Adrenal gland (tissue), 12 donors: ENCODE data around the gene TREML4. TPM values are rescaled to one million over a fixed set of nuclear protein-coding genes. Genes with fewer than 3 reads are reported as not detected.

Experiments
- DNase-seq, 7 donors: peaks; one replicate each; pipeline ENCODE4 v3.0.0-alpha.2; 2019 to 2020
- H3K27ac ChIP-seq, 5 donors: fragments of 200-600 bp; sonication (generic) in 4 of 5; 1 replicate in 3 of 5; 2 replicates in 2 of 5; pipeline versions ENCODE4 v1.5.1 to v1.8.0; 2016 to 2020; ENCODE audit warnings: mild to moderate bottlenecking in 1 of 5
- H3K27me3 ChIP-seq: fragments of 200-600 bp; 2 replicates; pipeline ENCODE4 v1.8.0; 2021
- H3K36me3 ChIP-seq, 2 donors: fragments of 200-600 bp; replicated peaks in 1 of 2; 1 replicate in 1 of 2; 2 replicates in 1 of 2; pipeline versions ENCODE4 v1.5.1 to v1.8.0; 2018 to 2022
- H3K4me1 ChIP-seq, 2 donors: fragments of 200-600 bp; replicated peaks in 1 of 2; 1 replicate in 1 of 2; 2 replicates in 1 of 2; pipeline versions ENCODE4 v1.5.1 to v1.8.0; 2018 to 2021
- H3K4me3 ChIP-seq, 4 donors: fragments of 200-600 bp; sonication (generic) in 3 of 4; one replicate each; pipeline ENCODE4 v1.5.1; 2016 to 2018
- H3K9me3 ChIP-seq, 3 donors: fragments of 200-600 bp; sonication (generic) in 1 of 3; replicated peaks in 1 of 3; 1 replicate in 2 of 3; 2 replicates in 1 of 3; pipeline versions ENCODE4 v1.5.1 to v1.8.0; 2016 to 2021
- POLR2A ChIP-seq, 2 donors: fragments of 450-650 bp; IDR thresholded peaks; one replicate each; pipeline ENCODE4 v1.6.1; 2017; ENCODE audit warnings: antibody characterized with exemption in 2 of 2, mild to moderate bottlenecking in 2 of 2, moderate library complexity in 1 of 2
- WGBS, 4 donors: extraction: QIAGEN DNeasy Blood & Tissue Kit in 2 of 4; methylation state at CpG; one replicate each; pipeline versions ENCODE4 v1.1.5 to v1.1.7; 2013 to 2017; 5-methylcytosine and 5-hydroxymethylcytosine counted together
- intact Hi-C, 2 donors: fragments of 100-400 bp; cut with DNase I; formaldehyde crosslinking; loops; one replicate each; pipeline versions ENCODE4 v1.14.1 to v1.15.0; 2022 to 2023
- polyA plus RNA-seq, 3 donors: library from polyadenylated mRNA; stranded (reverse); fragments of 200-250 nt in 2 of 3; fragments of 350-450 nt in 1 of 3; fragmentation: Illumina TruSeq in 1 of 3; extraction: RNeasy Lipid Tissue Mini Kit (QIAGEN cat#74804) in 1 of 3; gene quantifications; one replicate each; pipeline ENCODE4 v1.2.3, GENCODE V29; 2013 to 2014
- total RNA-seq, 9 donors: library from RNA; depleted of rRNA in 4 of 9; stranded (reverse); fragments of >200 nt in 4 of 9; fragments of 120-200 nt in 1 of 9; fragmentation: NEBNext Ultra II Directional in 1 of 9; extraction: Animal tissue kit (Norgen Biotek cat#: 25700) in 1 of 9; gene quantifications; one replicate each; pipeline versions ENCODE4 v1.1.0 to v1.2.4, GENCODE V29; 2013 to 2023
- TF ChIP-seq, protein P1 (sequence below), 6 experiments: fragments of 450-650 bp in 4 of 6; fragments of 200-600 bp in 2 of 6; sonication (generic) in 1 of 6; IDR thresholded peaks; 1 replicate in 5 of 6; 2 replicates in 1 of 6; pipeline versions ENCODE4 v1.5.1 to v1.8.0; 2016 to 2021; ENCODE audit warnings: antibody characterized with exemption in 6 of 6, mild to moderate bottlenecking in 2 of 6, moderate library complexity in 1 of 6
- donor health status: healthy with polysubstance abuse.
- donor health status: Bipolar disorder and iron deficiency.
- donor health status: DM: yes; HTN: yes; CAD: no.
- donor health status: DM: no; HTN: no; CAD: no.
- donor health status: DM: no; HTN: no; CAD: no.
- donor health status: DM: yes; HTN: yes; CAD: no.

The TREML4 gene
- total and polyA plus RNA-seq, 12 donors: 0.06 TPM; not detected in 11

DNA sequence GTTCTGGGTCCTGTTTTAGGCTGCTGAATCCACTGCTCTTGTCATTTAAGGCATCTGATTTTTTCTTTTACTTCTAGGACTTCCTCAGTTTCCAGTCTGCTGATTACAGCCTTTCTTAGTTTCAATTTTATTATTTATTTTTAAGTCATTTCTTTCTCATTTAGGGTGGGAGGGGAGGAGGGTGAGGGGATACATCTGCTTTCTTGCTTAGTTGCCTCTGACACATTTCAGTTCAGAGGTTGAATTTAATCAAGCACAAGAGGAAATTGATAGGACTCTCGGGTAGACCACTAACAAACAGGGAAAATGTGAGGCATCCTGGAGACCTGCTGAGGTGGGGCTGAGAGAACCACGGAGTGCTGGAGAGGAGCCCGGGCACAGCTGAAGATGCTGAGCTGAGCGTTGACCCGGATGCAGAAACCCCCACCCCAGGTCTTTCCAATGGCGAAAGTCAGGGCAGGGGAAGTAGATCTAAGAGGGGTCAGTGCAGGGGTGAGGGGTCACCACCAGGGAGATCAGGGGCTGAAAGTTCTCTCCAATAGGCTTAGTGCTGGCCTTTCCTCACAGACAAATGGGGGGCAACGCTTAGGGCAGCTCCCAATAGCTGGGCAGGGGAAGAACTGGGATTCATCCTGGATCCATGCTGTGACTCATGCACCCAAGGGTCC, 19.6 kb upstream of the TREML4 start:
- no peak for DNase-seq
- TF ChIP-seq POLR2A (IDR thresholded peaks at IDR 0.05): no peak
- TF ChIP-seq, protein P1, sequence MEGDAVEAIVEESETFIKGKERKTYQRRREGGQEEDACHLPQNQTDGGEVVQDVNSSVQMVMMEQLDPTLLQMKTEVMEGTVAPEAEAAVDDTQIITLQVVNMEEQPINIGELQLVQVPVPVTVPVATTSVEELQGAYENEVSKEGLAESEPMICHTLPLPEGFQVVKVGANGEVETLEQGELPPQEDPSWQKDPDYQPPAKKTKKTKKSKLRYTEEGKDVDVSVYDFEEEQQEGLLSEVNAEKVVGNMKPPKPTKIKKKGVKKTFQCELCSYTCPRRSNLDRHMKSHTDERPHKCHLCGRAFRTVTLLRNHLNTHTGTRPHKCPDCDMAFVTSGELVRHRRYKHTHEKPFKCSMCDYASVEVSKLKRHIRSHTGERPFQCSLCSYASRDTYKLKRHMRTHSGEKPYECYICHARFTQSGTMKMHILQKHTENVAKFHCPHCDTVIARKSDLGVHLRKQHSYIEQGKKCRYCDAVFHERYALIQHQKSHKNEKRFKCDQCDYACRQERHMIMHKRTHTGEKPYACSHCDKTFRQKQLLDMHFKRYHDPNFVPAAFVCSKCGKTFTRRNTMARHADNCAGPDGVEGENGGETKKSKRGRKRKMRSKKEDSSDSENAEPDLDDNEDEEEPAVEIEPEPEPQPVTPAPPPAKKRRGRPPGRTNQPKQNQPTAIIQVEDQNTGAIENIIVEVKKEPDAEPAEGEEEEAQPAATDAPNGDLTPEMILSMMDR (IDR thresholded peaks at IDR 0.05): no peak
- no peaks in the 10 kb centered on the region for H3K27me3 ChIP-seq
- no peak overlapping the region for H3K27ac ChIP-seq
- H3K36me3 ChIP-seq: no peaks in the 10 kb centered on the region
- intact Hi-C loops: no loop called here
- H3K4me1 ChIP-seq: no peaks in the 10 kb centered on the region
- H3K9me3 ChIP-seq: peaks cover 0 to 6% (median 0%) of the 10 kb centered on the region in 3 donors
- no peak overlapping the region for H3K4me3 ChIP-seq
- WGBS, 4 donors: 71 to 86% (median 72%) methylated on average over 7 of the region's 7 CpGs

DNA sequence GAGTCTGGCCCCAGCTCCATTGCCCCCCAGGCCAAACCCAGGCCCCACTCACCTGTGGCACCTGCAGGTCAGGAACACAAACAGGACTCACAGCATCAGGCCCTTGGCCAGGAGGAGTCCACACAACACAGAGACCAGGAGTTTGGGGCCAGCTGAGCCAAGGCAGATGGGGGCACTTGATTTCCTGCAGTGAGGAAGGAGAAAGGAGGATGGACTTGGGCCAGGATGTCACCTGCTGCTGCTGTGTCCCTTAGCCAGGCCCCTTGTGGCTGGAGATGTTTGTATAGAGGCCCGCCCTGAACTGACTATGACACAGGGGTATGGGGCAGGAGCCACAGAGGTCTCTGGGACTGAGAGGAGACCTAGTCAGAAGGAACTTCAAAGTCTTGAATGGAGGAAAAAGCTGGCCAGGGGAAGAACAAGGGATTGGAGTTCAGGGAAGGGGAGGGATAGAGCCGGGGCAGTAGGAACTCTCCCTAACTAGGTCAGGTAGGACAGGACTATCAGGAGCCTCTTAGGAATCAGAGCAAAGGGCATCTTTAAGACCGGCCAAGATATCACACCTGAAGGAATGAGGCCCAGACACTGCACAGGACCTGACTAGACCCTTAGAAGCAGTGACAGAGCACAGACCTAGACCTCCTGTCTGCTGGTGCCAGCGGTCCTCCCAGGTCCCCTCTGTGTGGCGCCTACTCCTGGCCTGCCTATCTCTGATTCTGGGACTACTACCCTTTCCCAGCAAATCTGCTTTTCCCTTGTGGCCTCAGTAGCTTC, 18.4 kb upstream of the TREML4 start:
- Histone ChIP-seq H3K36me3 (no peaks in the 10 kb centered on the region), H3K27me3 (peaks cover 4% of the 10 kb centered on the region), H3K9me3 (peaks cover 0 to 6% (median 0%) of the 10 kb centered on the region in 3 donors), H3K27ac (no peak overlapping the region), H3K4me1 (no peaks in the 10 kb centered on the region), H3K4me3 (no peak overlapping the region)
- no peak for DNase-seq
- 85 to 93% (median 89%) methylated on average over 5 of the region's 5 CpGs for WGBS, 4 donors
- TF ChIP-seq POLR2A (IDR thresholded peaks at IDR 0.05): no peak
- intact Hi-C loops: no loop called here

DNA sequence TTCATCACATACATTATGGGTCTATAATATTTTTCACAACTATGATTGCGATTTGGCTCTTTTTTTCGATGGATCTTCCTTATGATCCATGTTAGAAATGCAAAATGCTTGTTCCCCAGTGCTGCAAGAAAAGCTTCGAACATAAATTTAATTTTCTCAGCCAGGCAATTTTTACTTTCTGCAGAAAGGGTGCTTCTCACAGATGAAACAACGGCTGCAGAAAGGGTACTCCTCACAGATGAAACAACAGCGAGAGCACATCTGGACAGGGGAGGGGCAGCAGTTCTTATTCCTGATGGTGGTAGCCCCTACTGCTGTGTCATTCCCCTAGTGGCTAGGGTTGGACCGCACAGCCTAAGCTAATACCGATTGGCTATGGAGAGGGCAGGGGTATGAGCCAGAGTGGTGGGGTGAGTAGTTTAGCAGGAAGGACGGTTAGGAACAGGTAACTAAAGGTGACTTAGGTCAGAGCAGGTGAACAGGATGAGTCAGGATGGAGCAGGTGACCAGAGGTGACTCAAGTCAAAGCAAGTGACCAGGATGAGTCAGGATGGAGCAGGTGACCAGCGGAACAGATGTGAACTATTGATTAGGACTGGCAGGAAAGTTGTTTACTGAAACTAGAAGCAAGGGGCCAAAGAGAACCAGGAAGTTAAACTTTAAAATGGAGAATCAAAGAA, 13.4 kb upstream of the TREML4 start:
- DNase-seq: no peak
- H3K4me1 ChIP-seq: no peaks in the 10 kb centered on the region
- 77 to 80% (median 79%) methylated on average over 9 of the region's 9 CpGs for WGBS, 4 donors
- H3K9me3 ChIP-seq: peaks cover 0 to 6% (median 0%) of the 10 kb centered on the region in 3 donors
- H3K27ac ChIP-seq: no peak overlapping the region
- H3K27me3 ChIP-seq: peaks cover 6% of the 10 kb centered on the region
- H3K36me3 ChIP-seq: no peaks in the 10 kb centered on the region
- TF ChIP-seq POLR2A (IDR thresholded peaks at IDR 0.05): no peak
- TF ChIP-seq, protein P1 (IDR thresholded peaks at IDR 0.05): no peak
- intact Hi-C loops: no loop called here
- H3K4me3 ChIP-seq: no peak overlapping the region

DNA sequence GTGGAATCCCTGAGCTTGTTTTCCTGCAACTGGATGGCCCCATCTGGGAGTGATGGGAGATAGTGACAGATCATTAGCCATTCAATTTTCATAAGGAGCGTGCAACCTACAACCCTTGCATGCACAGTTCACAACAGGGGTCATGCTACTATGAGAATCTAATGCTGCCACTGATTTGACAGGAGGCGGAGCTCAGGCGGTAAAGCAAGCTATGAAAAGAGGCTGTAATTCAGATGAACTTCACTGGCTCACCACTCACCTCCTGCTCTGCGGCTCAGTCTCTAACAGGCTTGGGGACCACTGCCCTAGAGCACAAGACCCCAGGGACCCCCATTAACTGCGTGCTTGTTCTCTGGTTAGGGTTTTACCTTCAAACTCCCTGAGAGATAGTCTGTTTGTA, 12.4 kb upstream of the TREML4 start:
- 78 to 84% (median 81%) methylated on average over 5 of the region's 5 CpGs for WGBS, 4 donors
- H3K36me3 ChIP-seq: no peaks in the 10 kb centered on the region
- DNase-seq: no peak
- intact Hi-C loops: no loop called here
- no peaks in the 10 kb centered on the region for H3K4me1 ChIP-seq
- TF ChIP-seq POLR2A (IDR thresholded peaks at IDR 0.05): no peak
- TF ChIP-seq, protein P1 (IDR thresholded peaks at IDR 0.05): no peak
- peaks cover 0 to 4% (median 0%) of the 10 kb centered on the region in 3 donors for H3K9me3 ChIP-seq
- H3K27me3 ChIP-seq: peaks cover 6% of the 10 kb centered on the region
- H3K4me3 ChIP-seq: no peak overlapping the region
- no peak overlapping the region for H3K27ac ChIP-seq
